22Rv1 (cell line): ENCODE measurements around the gene EXOC3L1.

ENCODE experiments used
- H3K27ac ChIP-seq: fragments of 450-650 bp; 2 replicates; pipeline ENCODE4 v1.5.1; 2017
- CTCF ChIP-seq: fragments of 450-650 bp; IDR thresholded peaks from 2 replicates; pipeline ENCODE4 v1.5.1; 2017; ENCODE audit warnings: mild to moderate bottlenecking
- ZFX ChIP-seq: fragments of 450-650 bp; IDR thresholded peaks from 2 replicates; pipeline ENCODE4 v1.6.1; 2017; ENCODE audit warnings: antibody characterized with exemption, borderline replicate concordance

Gene EXOC3L1

GRCh38 chr16:67234180-67234597 lies 44.3 kb upstream of the EXOC3L1 start:
- H3K27ac ChIP-seq = no peak overlapping the region
- TF ChIP-seq ZFX (no peak), CTCF (no peak)

GRCh38 chr16:67233596-67233995 lies 43.7 kb upstream of the EXOC3L1 start:
- TF ChIP-seq CTCF (no peak), ZFX (no peak)
- no peak overlapping the region for H3K27ac ChIP-seq

GRCh38 chr16:67230809-67231660 lies 41.1 kb upstream of the EXOC3L1 start:
- H3K27ac ChIP-seq = no peak overlapping the region
- TF ChIP-seq ZFX (no peak), CTCF (no peak)

GRCh38 chr16:67229906-67230808 lies 40.2 kb upstream of the EXOC3L1 start:
- TF ChIP-seq CTCF (no peak), ZFX (no peak)

GRCh38 chr16:67228905-67229304 lies 39.0 kb upstream of the EXOC3L1 start:
- no peak overlapping the region for H3K27ac ChIP-seq
- TF ChIP-seq CTCF (no peak), ZFX (no peak)

More at GRCh38 chr16:67229906-67230808, 40.2 kb upstream of the EXOC3L1 start:
- H3K27ac ChIP-seq = no peak overlapping the region

GRCh38 chr16:67228034-67228785 lies 38.3 kb upstream of the EXOC3L1 start:
- TF ChIP-seq CTCF (no peak), ZFX (no peak)
- no peak overlapping the region for H3K27ac ChIP-seq
